Stimulated activated CD4-positive, alpha-beta T cell treated with anti-CD3 and anti-CD28 coated beads, Interleukin-12 subunit alpha, Interleukin-12 subunit beta, amount 100 ng/mL, for 4 hours (primary cell): ENCODE results near the gene LRRC52.
"Not testable (repeated sequence)": the region's sequence is repeated elsewhere in the genome, so short reads cannot be mapped to it uniquely, and the experiment has no call there.

Experiments used
- DNase-seq: peaks from one replicate; pipeline ENCODE4 v3.0.0-alpha.2; 2020

Gene LRRC52

GRCh38 chr1:165591391-165591790 lies 47.6 kb downstream of the LRRC52 start:
- not testable (repeated sequence) for DNase-seq

GRCh38 chr1:165592945-165593823 lies 49.4 kb downstream of the LRRC52 start:
- DNase-seq: peak; percentile 73

- DNase-seq: no peak
Measured at GRCh38 chr1:165595246-165595938, 51.6 kb downstream of the LRRC52 start.

- DNase-seq: peak; percentile 94
Measured at GRCh38 chr1:165597883-165598675, 54.3 kb downstream of the LRRC52 start.

GRCh38 chr1:165598676-165599059 lies 54.9 kb downstream of the LRRC52 start:
- no peak for DNase-seq

- no peak for DNase-seq
Measured at GRCh38 chr1:165600793-165601192, 57.0 kb downstream of the LRRC52 start.

- no peak for DNase-seq
Measured at GRCh38 chr1:165603810-165604209, 60.0 kb downstream of the LRRC52 start.

GRCh38 chr1:165605246-165605645 lies 61.4 kb downstream of the LRRC52 start:
- no peak for DNase-seq

GRCh38 chr1:165606676-165607075 lies 62.9 kb downstream of the LRRC52 start:
- not testable (repeated sequence) for DNase-seq

GRCh38 chr1:165610866-165611265 lies 67.1 kb downstream of the LRRC52 start:
- no peak for DNase-seq

GRCh38 chr1:165612062-165612461 lies 68.3 kb downstream of the LRRC52 start:
- no peak for DNase-seq
